NCI-H460 (cell line): ENCODE measurements around the gene MON1B. TPM values are rescaled to one million over a fixed set of nuclear protein-coding genes. Genes with fewer than 3 reads are reported as not detected.

Experiments
- DNase-seq: peaks from one replicate; pipeline ENCODE4 v3.0.0-alpha.2; 2016; ENCODE audit warnings: low read depth; ENCODE audit errors: extremely low read depth
- total RNA-seq: library from RNA; depleted of rRNA; stranded (reverse); fragments of >200 nt; shearing (Covaris generic); gene quantifications from 2 replicates; pipeline ENCODE4 v1.2.3, GENCODE V29; 2014

The MON1B gene
- total RNA-seq, 1 experiment from 2014 or later, result 13.8 TPM

GRCh38 chr16:77195411-77195810 lies 4.4 kb downstream of the MON1B start:
- DNase-seq, result no peak

- no peak for DNase-seq
Measured at GRCh38 chr16:77197747-77198146, 6.8 kb downstream of the MON1B start.

- DNase-seq, result no peak
Measured at GRCh38 chr16:77199211-77199610, 8.2 kb downstream of the MON1B start, which contains the start of gene SYCE1L. TSS of gene SYCE1L (plus strand) at chr16:77199408. CDS start at chr16:77199452, 44 bp downstream.

- no peak for DNase-seq
Measured at GRCh38 chr16:77206533-77206932, 15.5 kb downstream of the MON1B start.

- no peak for DNase-seq
Measured at GRCh38 chr16:77207030-77207429, 16.0 kb downstream of the MON1B start.

GRCh38 chr16:77208382-77208781 lies 17.4 kb downstream of the MON1B start:
- DNase-seq, result no peak

- DNase-seq, result no peak
Measured at GRCh38 chr16:77211880-77212740, 21.1 kb downstream of the MON1B start.

- no peak for DNase-seq
Measured at GRCh38 chr16:77212741-77213541, 22.0 kb downstream of the MON1B start.

- peak; percentile 91 for DNase-seq
Measured at GRCh38 chr16:77213542-77214106, 22.6 kb downstream of the MON1B start.

GRCh38 chr16:77214411-77215138 lies 23.6 kb downstream of the MON1B start:
- no peak for DNase-seq

- no peak for DNase-seq
Measured at GRCh38 chr16:77219437-77219836, 28.4 kb downstream of the MON1B start.

GRCh38 chr16:77220427-77220826 lies 29.4 kb downstream of the MON1B start:
- no peak for DNase-seq

GRCh38 chr16:77221482-77221881 lies 30.5 kb downstream of the MON1B start:
- no peak for DNase-seq

- DNase-seq, result no peak
Measured at GRCh38 chr16:77223184-77223583, 32.2 kb downstream of the MON1B start.

GRCh38 chr16:77225182-77225581 lies 34.2 kb downstream of the MON1B start:
- no peak for DNase-seq

- no peak for DNase-seq
Measured at GRCh38 chr16:77227745-77228144, 36.8 kb downstream of the MON1B start.

GRCh38 chr16:77231047-77231446 lies 40.1 kb downstream of the MON1B start:
- DNase-seq, result no peak

GRCh38 chr16:77233799-77234519 lies 43.0 kb downstream of the MON1B start:
- no peak for DNase-seq

GRCh38 chr16:77234611-77235010 lies 43.6 kb downstream of the MON1B start:
- no peak for DNase-seq

GRCh38 chr16:77236063-77236511 lies 45.1 kb downstream of the MON1B start:
- peak; percentile 72 for DNase-seq
